ENCODE results near the gene PRKAG3.

The PRKAG3 gene

DNA sequence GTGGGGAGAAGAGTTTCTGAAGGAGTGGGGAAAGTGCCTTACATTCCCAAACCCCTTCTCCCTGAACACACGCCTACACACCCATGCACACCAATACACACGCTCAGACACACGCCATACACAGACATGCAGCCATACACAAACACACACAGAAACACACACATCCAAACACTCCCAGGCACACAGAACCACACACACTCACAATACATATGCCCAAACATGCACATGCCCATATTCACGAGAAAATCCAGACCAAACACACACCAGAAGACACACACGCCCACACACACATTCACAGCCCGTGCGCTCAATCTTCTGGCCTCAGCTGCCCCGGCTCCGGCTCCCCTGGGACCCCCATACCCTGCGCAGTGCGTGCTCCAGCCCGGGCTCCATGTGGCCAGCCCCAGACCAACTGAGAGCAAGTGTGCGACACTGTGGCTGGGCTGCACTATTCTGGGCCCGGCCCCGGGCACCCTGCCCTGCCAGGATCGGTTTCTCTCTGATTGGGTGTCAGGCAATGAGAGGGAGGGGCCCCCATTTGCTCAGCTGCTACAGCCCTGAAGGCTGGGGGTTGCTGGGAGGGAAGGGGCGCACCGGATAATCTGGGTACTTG, at the start of gene PRKAG3:
Gene PRKAG3, minus strand, starts transcription at position 426 of the 613 bp plus-strand sequence.
- DNase-seq (ENCODE audit: low read depth in 2 of 2): no peak

DNA sequence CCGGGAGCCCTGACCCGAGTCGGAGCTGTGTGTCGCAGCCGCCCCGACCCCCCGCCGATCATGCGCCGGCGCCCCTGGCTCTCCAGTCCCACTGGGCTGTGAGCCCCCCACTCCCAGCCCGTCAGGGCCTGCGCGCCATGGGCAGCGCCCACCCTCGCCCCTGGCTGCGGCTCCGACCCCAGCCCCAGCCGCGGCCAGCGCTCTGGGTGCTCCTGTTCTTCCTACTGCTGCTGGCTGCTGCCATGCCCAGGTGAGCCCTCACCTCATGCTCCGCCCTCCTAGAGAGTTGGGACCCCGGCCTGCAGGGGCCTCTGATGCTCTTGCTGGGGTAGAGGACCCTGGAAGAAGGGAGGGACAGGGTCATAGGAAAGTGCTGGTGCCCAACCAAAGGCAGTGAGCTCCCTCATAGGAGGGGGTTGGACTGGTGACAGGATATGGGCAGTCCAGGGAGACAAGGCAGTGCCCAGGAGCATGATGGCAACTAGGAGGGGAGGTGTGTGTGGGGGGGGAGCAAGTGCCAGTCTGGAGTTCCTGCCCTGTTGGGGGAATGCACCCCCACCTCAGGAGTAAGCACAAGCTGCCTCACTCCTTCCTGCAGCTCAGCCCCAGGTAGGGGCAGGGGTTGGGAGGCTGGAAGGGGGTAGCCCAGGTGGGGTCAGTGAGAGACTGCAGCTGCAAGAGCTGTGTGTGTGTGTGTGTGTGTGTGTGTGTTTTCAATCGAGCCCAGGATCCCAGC, 49.4 kb upstream of the PRKAG3 start:
- DNase-seq (ENCODE audit: low read depth in 2 of 2): no peak

DNA sequence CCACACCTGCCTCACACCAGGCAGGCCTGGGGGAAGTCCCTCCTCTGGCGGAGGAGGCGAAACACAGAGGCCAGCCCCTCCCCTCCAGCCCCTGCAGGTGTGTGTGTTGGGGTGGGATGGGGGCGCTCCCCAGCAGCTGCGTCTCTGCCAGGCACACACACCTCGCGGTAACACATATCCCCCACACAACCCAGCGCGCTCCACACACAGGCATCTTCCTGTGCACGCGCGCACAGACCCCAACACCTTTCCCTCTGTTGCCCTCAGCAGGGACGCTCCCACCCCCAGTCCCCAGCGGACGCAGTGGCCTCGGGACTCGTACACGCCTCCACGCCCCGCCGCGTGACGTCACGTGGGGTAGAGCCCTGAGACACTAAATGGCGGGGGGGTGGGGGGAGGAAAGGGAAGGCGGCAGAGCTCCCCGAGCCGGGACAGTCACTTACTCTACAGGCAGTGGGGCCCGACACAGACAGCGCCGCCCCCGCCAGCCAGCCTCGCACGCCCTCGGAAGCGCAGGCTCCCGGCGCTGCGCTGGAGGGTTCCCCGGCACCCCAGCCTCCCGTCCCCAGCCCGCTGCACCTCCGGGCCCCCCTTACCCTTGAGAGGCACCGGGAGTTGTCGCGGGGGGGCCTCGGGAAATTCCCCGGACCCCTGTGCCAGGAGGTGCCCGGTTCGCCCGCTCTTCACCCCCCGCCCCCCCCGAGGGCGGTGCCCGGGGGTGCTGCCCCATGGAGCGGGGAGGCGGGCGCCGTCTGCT, 48.7 kb upstream of the PRKAG3 start, which contains the start of gene WNT10A:
Gene WNT10A, plus strand, starts transcription at position 751 of the 757 bp plus-strand sequence. CDS start 144 bp downstream, outside the sequence.
- no peak for DNase-seq (ENCODE audit: low read depth in 2 of 2)

DNA sequence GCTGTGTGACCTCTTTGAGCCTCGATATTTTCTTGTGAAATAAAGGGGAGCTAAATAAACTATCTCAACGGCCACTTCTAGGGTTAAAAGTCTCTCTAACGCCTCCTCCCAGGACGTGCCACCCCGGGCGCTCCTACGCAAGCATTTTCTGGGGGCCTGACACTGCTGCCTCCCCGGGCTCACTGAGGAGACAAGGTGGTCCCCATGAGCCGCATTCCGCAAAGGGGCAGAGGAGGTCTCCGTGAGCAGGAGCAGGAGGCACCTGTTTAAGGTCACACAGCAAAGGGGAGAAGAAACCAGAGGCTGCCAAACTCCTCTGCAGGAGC, 48.1 kb upstream of the PRKAG3 start:
- DNase-seq (ENCODE audit: low read depth in 2 of 2): no peak

DNA sequence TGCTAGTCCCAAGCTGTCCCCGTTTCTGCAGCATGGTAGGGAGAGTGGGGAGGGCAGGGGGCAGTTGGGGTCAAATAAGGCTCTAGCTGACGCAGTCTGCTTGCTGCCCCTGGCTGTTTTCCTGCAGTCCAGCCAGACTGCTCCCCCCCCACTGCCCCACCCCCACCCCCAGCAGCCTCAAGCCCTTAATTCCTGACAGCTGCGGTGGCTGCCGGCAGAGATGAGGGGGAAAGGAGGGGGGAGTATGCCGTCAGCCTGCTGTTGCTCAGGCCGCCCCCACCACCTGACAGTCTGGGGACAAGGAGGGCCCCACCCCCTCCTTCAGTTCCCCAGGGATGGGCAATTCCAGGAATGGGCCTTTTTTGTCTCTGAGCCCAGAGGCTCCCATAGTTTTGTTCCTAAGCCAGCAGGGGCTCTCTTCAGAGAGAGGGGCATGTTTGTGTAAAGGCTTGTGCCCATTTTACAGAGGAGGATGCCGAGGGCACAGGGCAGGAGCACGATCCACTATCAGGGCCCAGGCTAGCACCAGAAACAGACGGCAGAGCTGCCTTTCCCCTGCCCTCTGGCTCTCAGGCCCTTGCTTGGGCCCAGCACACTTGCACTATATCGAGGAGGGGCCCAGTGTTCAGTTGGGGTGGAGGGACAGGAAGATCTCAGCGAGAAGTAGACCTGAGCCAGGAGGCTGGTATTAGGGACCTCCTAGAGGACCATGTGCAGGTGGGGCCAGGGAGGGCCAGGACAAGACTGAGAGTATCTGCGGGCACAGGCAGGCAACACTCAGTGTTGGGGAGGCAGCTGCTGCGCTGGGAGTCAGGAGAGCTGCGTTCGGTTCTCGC, 47.5 kb upstream of the PRKAG3 start:
- DNase-seq (ENCODE audit: low read depth in 2 of 2): no peak

DNA sequence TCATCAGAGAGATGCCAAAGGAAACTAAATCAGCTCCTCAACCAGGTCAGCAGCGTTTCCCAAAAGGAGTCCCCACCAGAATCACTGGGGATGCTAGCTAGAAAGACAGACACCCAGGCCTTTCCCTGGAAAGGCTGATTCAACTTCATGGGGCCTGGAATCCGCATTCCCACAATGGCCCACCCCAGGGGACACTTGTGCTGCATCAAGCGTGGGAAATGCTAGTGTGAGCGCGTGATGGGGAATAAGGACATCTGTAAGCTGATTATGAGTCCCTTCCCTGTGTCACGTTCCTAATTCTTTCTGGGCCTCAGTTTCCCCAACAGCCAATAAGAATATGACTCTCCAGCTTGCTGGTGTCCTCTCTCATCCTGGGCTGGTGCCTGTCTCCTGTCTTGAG, 46.9 kb upstream of the PRKAG3 start:
- no peak for DNase-seq (ENCODE audit: low read depth in 2 of 2)

DNA sequence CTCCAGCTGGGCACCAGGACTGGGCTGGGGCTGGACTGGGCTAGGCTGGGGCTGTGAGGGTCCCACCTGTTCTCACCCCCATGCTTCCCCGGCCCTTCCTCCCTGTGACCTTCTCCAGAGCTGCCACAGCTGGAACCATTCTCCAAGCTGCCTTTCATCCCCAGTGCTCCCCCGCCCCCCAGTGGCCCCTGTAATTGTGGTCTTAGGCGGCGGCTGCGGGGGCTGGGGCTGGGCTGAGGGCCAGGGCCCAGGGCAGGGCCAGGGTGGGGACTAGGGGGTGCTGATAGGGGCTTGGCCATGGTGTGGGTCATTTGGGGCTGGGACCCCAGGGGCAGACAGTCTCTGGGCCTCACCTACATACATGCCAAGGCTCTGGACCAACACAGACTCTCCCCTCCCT, 46.3 kb upstream of the PRKAG3 start:
- no peak for DNase-seq (ENCODE audit: low read depth in 2 of 2)

DNA sequence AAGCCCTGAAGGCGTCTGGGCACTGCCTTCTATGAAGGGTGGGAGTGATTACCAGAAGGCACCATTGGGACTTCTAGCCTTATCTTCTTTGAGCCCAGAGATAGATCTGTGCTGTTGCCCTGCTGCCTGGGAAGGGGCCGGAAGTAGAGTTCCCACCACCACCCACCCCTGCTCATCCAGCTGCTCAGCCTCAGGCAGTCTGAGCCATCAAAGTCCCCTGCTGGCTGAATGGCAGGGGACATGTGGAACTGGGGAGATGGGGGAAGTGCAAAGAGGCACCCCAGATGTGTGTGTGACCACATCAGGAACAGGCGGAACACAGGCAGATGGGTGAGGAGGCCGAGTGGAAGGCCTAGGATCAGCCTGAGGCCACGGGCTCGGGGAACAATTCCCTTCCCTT, 45.7 kb upstream of the PRKAG3 start:
- no peak for DNase-seq (ENCODE audit: low read depth in 2 of 2)

DNA sequence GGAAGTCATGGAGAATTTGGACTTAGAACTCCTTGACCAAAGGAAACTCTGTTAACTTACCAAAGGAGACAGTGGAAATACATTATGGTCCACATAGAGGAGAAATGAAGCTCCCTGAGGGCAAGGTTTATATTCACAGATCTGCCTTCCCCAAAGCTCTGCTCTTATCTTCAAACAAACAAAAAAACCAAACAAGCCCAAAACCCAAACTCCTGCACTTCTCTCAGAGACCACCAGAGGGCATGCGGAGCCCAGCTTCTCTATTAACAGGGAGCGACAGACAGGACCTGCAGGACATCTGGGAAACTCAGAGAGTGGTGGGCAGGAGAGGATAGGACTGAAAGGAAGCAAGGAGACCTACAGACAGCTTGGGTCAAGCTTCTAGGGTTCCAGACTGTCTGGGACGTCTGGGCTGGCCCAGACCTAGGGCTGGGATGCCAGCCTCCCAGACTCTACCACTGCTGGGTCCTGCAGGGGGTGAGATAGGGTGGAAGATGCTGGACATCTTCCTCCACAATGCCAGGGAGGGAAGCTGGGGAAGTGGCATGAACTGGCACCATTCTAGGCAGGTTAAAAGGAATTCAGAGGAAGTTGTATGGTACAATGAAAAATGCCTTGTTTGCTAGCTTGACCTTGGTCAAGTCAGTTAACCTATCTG, 45.1 kb upstream of the PRKAG3 start:
- DNase-seq (ENCODE audit: low read depth in 2 of 2): no peak

DNA sequence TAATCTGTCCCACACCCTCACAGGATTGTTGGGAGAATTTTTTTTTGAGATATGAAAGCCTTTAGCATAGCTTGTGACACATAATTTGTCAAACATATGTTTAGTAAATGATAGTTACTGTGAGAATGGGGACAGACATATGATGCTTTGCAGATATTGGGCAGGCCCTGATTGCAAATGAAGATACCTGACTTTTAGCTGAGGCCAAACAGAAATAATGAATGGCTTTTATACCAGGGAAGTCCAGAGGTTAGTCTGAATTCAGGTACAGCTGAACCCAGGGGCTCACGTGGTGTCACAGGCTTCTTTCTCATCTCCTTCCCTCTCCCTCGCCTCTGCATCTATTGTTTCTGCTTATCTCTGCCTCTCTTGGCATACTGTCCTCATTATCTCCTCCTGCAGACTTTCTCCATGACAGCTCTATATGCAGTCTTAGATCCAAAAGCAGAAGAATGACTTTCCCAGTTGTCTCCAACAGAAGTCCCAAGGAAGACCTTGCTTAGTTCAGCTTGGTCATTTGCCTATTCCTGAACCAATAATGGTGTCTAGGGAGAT, 44.2 kb upstream of the PRKAG3 start:
- DNase-seq (ENCODE audit: low read depth in 2 of 2): no peak

DNA sequence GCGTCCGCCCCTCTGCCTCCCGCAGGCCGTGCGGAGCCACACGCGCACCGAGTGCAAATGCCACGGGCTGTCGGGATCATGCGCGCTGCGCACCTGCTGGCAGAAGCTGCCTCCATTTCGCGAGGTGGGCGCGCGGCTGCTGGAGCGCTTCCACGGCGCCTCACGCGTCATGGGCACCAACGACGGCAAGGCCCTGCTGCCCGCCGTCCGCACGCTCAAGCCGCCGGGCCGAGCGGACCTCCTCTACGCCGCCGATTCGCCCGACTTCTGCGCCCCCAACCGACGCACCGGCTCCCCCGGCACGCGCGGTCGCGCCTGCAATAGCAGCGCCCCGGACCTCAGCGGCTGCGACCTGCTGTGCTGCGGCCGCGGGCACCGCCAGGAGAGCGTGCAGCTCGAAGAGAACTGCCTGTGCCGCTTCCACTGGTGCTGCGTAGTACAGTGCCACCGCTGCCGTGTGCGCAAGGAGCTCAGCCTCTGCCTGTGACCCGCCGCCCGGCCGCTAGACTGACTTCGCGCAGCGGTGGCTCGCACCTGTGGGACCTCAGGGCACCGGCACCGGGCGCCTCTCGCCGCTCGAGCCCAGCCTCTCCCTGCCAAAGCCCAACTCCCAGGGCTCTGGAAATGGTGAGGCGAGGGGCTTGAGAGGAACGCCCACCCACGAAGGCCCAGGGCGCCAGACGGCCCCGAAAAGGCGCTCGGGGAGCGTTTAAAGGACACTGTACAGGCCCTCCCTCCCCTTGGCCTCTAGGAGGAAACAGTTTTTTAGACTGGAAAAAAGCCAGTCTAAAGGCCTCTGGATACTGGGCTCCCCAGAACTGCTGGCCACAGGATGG, 42.0 kb upstream of the PRKAG3 start:
- DNase-seq (ENCODE audit: low read depth in 2 of 2): no peak

DNA sequence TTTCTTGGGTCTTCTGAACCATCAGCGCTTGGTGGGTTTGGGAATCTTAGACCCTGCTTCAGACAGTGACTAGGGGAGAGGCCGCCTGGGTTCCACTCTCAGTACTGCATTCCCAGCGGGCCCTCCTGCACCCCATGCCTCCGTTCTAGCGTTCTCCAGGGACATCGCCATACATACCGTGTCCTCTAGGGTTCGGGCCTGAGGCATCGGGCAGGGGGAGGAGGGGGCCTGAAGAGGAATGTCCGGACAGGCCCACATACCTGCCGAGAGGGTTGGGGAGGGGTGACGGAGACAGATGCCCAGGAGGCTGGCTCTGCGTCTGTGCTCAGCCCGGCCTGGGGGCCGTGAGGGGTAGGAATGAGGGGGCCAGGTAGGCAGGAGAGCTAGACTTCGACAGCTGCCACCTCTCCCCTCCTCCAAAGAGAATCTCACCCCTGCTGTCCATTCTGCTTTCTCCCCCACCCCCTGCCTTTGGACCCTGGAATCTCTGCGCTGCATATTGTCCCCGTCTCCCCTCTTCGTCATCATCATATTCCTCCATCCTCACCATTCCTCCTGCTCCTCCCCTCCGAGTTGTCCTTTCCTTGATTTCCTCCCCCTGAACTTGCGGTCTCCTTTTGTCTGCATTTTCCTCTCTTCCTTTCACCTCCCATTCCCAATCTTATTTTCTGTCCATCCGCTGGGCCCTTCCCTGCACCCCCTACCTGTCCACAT, 41.2 kb upstream of the PRKAG3 start:
- DNase-seq (ENCODE audit: low read depth in 2 of 2): no peak

DNA sequence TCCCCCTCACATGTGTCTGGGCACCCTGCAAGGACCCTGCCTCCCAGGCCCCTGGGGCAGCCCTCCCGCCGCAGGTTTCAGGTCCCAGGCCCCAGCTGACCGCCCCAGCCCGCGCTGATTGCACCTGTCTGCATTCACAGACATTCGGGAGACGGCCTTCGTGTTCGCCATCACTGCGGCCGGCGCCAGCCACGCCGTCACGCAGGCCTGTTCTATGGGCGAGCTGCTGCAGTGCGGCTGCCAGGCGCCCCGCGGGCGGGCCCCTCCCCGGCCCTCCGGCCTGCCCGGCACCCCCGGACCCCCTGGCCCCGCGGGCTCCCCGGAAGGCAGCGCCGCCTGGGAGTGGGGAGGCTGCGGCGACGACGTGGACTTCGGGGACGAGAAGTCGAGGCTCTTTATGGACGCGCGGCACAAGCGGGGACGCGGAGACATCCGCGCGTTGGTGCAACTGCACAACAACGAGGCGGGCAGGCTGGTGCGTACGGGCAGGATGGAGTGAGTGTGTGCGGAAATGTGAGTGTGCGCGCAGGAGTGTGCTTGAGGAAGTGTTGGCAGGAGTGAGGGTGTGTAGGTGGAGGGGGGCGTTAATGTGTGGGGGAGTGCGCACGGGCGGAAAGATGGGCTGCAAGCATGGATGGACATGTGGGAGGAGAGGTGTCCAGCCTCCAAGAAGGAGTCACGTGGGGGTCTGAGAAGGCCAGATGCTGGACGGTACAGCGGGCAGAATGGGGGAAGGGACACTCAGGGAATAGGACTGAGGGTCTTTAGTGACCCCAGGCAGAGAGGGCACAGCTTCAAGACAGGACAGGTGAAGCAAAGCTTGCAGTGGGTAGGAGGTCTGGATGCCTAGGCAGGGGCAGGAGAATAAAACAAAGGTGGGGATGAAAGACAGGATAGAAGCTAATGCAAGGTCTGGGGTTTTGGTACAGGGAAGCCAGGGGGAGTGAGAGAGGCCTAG, 40.0 kb upstream of the PRKAG3 start:
- DNase-seq (ENCODE audit: low read depth in 2 of 2): no peak

DNA sequence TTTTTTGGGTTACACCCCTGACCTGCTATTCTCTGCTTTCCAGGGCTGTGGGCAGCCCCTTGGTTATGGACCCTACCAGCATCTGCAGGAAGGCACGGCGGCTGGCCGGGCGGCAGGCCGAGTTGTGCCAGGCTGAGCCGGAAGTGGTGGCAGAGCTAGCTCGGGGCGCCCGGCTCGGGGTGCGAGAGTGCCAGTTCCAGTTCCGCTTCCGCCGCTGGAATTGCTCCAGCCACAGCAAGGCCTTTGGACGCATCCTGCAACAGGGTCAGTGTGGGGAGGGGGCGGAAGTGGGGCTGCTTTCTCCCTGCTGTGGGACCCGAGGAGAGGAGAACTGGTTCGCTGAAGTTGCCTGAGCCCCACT, 39.4 kb upstream of the PRKAG3 start:
- no peak for DNase-seq (ENCODE audit: low read depth in 2 of 2)

DNA sequence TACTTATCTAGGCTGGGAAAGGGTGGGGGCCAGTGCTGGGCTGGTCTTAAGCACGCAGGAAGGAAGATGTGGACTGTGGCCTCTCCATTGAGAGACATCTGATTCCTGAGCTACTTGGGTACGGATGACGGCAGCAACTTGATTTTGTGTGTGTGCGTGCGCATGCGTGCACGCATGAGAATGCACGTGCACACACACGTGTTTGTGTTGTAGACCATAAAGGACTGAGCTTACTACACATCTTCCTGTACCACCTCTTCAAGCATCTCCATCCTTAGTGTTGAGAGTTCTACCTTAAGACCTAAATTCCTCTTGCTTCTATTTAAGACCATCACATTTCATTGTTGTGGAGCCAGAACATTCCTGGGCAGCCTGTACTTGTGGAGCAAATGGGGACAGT, 37.5 kb upstream of the PRKAG3 start:
- no peak for DNase-seq (ENCODE audit: low read depth in 2 of 2)

DNA sequence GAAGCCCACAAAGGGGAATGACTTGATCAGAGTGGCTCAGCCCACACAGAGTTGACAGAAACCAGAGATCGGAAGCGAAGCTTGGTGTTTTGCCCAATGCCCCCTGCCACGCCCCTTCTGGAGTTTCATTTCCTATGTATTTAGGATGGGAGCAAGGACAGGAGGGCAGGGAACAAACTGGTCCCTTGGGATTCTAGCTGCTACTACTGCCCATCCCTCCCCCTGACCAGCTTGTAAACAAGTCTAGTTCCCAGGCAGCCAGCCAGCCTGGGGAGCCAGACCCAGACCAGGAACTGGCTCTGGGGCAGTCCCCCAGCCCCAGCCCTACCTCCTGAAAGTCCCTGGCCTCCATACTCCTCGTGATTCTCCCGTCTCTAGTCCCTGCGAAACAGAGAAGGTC, 36.3 kb upstream of the PRKAG3 start:
- no peak for DNase-seq (ENCODE audit: low read depth in 2 of 2)

DNA sequence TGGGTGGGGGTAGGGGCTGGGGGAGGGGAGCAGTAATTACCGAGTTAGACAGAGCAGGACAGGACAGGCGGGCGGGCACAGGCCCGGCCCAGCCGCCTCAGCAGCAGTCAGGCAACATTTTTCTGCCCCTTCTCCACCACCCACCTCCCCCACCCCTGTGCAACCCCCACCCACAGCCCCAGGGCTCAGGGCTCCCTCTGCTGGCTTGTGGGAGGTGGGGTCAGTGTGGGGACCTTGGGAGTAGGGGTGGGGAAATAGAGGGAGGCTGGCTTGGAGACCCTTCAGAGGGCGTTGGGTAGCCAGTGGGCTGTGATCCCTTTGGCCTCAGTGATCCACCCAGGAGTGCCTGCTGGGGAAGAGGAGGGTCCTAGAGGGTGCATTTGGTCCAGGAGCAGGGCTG, 34.4 kb upstream of the PRKAG3 start:
- DNase-seq (ENCODE audit: low read depth in 2 of 2): no peak

DNA sequence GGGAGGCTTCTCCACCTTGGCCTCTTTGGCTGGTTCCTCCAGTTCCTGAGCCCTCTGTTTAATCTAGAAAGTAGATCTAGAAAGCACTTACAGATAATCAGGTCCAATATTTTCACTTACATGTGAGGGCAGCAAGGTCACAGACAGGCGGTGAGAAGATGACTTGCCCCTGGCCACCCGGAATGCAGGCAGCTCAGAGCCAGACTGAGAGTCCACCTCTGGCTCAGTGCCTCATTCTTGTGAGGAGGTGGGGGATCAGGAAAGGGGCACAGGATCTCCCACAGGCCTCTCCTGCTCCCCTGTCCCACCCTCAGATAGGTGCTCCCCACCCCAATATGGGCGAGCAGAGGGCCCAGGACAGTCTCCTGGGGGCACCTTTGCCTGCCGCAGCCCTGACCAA, 33.8 kb upstream of the PRKAG3 start:
- DNase-seq (ENCODE audit: low read depth in 2 of 2): no peak
